T47D (cell line): ENCODE measurements around the gene KBTBD3.
A peak's percentile ranks its signal among the peaks of the same experiment; 100 is the strongest.

Experiments
- DNase-seq, 2 experiments: peaks; one replicate each; pipeline versions ENCODE4 v3.0.0 to v3.0.0-alpha.2; 2011 to 2012; ENCODE audit warnings: low read depth in 1 of 2, low spot score in 1 of 2
- JUND ChIP-seq: IDR thresholded peaks from 2 replicates; pipeline ENCODE4 v1.6.1; 2012; ENCODE audit warnings: low read depth
- in situ Hi-C: cut with HindIII; loops from 2 replicates; pipeline ENCODE4 v1.10.0; 2016; ENCODE audit warnings: low sequenced_read_pairs, low pct_unique_long_range_greater_than_20kb

The KBTBD3 gene

GRCh38 chr11:106076919-106077608 is at the start of gene KBTBD3:
Gene KBTBD3 (minus strand): TSS chr11:106077347. CDS start chr11:106059097, 18,250 bp downstream.
- in situ Hi-C loops = no loop called here

GRCh38 chr11:106121570-106122320 is 44.6 kb upstream of the KBTBD3 start:
- TF ChIP-seq JUND = no peak
- in situ Hi-C loops = no loop called here
- peak in 1 of 2 experiments; percentile 15 for DNase-seq

More at GRCh38 chr11:106076919-106077608, at the start of gene KBTBD3:
- no peak for TF ChIP-seq JUND
- DNase-seq = peak; percentile 65 to 100

DNA sequence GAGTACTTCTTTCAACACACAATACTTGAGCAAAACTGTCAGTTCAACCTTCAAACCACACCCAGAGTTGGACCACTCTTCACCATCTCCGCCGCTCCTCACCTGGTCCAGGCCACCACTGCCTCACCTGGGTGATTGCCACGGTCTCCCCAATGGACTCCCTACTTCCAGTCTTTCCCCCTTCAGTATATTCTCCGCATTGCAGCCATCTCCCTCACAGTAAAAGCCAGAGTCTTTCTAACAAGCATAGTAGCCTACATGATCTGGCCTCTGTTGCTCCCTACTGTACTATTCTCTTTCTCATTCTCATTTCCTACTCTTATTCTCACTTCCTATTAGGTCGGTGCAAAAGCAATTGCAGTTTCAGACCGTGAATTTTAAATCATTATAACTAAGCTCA is 28.8 kb upstream of the KBTBD3 start:
- no peak for TF ChIP-seq JUND
- in situ Hi-C loops = no loop called here
- DNase-seq = no peak

GRCh38 chr11:106101819-106102218 is 24.7 kb upstream of the KBTBD3 start:
- in situ Hi-C loops = no loop called here
- no peak for DNase-seq

DNA sequence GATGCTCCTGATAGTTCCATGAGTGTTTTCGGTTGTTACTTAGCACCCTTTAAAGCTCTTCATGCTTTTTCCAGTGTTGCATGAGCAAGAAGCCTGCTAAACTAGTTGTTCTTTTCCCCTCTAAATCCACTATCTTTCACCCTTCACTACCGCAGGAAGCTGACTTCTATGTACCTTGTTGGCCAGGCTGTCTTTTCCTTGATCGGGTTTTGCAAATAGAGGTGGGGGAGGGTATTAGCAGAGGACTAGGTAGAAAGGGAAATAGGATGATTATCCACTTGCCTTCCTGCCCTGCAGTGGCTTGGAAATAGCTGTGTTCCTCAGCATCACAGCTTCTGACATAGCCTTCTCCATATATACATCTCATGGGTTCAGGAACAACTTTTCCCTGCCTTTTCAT is 24.2 kb upstream of the KBTBD3 start:
- no peak for TF ChIP-seq JUND
- in situ Hi-C loops = no loop called here
- no peak for DNase-seq

More at GRCh38 chr11:106101819-106102218, 24.7 kb upstream of the KBTBD3 start:
- TF ChIP-seq JUND = no peak

DNA sequence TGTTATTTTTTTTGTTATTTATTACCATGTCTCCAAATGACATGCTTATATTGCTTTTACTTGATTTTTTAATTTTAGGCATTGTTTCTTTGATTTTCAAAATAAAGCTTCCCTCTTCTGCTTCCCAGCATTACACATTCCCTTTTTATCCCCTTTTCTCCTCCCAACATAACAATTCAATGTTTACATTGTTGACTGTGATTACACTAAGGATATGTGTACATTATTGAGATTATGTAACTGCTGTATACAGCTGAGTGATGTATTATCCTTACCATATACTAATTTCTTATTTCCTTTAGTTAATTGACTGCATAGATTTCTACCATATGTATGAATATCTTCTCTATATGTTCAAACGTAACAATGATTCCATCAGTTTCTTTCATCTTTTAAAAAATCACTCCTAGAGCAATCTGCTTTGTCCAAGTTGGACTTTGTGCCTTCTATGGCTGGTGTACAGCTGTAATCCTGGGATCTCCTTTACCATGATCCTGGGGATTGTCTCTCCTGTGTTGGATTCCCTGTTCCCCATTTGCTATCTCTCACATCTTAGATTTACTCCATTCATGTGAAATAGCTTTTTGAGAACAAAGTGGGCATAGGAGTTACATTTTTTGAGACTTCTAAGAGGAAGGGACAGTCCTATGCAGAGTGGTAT is 21.9 kb upstream of the KBTBD3 start:
- TF ChIP-seq JUND = no peak
- no peak for DNase-seq
- in situ Hi-C loops = no loop called here

DNA sequence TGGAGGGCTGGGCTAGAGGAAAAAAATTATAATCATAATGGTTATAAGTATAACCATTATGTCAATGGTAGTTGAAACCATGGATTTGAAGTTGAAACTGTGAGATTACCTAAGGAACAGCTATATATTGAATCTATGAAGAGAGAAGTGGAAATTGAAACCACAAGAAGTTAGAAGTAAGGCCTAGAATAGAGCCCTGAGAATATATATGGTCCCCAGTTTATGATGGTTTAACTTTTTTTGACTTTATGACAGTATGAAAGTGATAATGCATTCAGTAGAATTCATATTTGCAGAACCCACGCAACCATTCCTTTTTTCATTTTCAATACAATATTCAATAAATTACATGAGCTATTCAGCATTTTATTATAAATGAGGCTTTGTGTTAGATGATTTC is 15.3 kb upstream of the KBTBD3 start:
- in situ Hi-C loops = no loop called here
- DNase-seq = no peak
- TF ChIP-seq JUND = no peak

DNA sequence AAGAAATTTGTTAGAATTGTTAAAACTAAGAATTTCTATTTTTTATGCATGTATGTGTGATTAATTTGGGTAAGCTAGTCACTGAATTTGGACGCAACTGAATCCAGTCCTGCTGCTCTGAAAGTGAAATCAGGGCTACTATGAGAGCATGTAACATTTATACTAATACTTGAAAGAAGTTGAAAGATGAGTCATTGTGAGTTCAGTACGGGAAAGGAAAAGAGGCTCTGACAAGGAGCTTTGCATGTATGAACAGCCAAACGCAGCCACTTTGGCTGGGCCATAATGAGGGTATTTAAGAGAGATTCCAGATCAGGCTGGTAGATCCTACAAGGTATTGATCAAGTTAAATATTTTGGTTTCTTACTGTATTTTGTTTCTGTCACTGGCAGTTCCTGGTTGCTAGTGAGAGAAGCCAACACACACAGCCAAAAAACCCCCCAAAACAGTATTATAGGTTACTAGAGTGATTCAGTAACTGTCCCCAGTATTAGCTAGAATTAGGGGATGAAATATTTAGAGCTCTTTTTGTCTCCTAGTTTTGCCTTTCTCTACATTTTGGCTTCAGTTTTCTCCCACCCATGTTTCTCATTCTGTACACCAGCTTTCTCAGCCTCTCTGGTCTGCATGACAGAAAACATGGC is 14.5 kb upstream of the KBTBD3 start:
- DNase-seq = no peak
- in situ Hi-C loops = no loop called here
- TF ChIP-seq JUND = no peak

- in situ Hi-C loops = no loop called here
- DNase-seq = no peak
These were observed 11.7 kb upstream of the KBTBD3 start for GRCh38 chr11:106088896-106089295.

GRCh38 chr11:106087815-106088435 is 10.8 kb upstream of the KBTBD3 start:
- peak in 1 of 2 experiments; percentile 78 for DNase-seq
- TF ChIP-seq JUND = no peak
- in situ Hi-C loops = no loop called here

More at GRCh38 chr11:106088896-106089295, 11.7 kb upstream of the KBTBD3 start:
- TF ChIP-seq JUND = no peak

DNA sequence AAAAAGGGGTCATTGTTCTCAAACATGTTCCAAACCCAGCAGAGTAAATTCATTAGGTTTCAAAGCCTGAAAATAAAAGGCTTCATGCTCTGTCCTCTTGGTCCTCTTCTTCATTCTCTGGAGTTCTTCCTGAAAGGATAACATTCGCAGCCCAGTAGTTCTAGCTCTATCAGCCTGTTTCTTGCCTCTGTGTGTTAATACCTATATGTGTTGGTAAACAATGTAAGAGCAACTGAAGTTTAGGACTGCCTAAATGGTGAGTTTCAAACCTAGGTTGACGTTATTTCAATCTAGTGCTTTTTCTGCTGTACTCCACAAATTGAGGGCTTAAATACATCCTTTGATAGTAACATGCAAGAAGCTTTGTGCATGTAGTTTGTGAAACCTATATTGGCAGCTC is 9.7 kb upstream of the KBTBD3 start:
- in situ Hi-C loops = no loop called here
- no peak for TF ChIP-seq JUND
- DNase-seq = no peak

DNA sequence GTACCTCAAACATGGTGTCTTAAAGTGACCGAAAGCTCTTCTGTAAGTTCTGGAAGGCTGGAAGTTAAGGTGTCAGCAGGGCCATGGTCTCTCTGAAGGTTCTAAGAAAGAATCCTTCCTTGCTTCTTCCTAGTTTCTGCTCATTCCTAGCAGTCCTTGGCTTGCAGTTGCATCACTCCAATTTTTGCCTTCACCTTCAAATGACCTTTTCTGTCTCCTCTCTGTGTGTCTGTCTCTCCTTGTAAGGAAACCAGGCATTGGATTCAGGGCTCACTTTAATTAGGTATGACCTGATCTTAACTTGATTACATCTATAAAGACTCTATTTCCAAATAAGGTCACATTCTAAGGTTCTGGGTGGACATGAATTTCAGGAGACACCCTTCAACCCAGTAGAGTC is 9.0 kb upstream of the KBTBD3 start:
- no peak for TF ChIP-seq JUND
- in situ Hi-C loops = no loop called here
- DNase-seq = no peak

DNA sequence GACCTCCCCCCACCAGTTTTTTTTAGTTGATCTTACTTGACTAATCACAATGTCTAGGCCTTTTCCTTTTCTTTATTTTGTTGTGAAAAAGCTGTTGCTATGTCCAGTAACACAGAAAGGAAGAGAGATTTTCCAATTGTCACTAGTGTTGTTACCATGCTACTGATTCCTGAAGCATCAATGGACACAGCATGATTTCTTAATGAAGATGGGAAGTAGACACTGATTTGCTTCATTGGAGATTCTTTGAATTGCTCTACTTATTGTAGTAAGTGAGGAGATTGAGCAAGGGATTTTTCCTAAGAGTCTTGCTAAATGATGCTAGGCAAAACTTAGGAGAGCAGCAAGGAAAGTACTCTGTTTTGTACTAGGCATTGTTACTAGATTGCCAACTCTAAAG is 4.9 kb upstream of the KBTBD3 start:
- DNase-seq = no peak
- in situ Hi-C loops = no loop called here
- no peak for TF ChIP-seq JUND
